A549 (cell line): ENCODE results near the gene RMRP. TPM values are rescaled to one million over a fixed set of nuclear protein-coding genes. Genes with fewer than 3 reads are reported as not detected.

ENCODE experiments used
- ATAC-seq, 2 experiments: fragments of 200-7000 bp in 1 of 2; fragments of >200 bp in 1 of 2; cut with Nextera tagmentation in 1 of 2; cut with Tn5 transposase in 1 of 2; 3 replicates each; pipeline versions ENCODE4 v1.8.0 to v1.9.1; 2018 to 2020; ENCODE audit warnings: mild to moderate bottlenecking in 1 of 2, moderate library complexity in 1 of 2
- CTCF ChIA-PET: fragments of 300-600 bp; sonication (Branson Sonifier 250); formaldehyde crosslinking; extraction: SDS; loops from one replicate; lab custom pipeline; 2021; ENCODE audit warnings: antibody characterized with exemption, inconsistent platforms; lab: Yijun Ruan, JAX
- POLR2A ChIA-PET: fragments of 350-600 bp; formaldehyde crosslinking; extraction: SDS; loops from one replicate; lab custom pipeline; 2021; ENCODE audit warnings: antibody characterized with exemption, inconsistent platforms; lab: Yijun Ruan, JAX
- DNase-seq, 2 experiments: peaks; one replicate each; pipeline versions ENCODE4 v3.0.0 to v3.0.0-alpha.2; 2011 to 2016; ENCODE audit warnings: low read depth in 1 of 2, low spot score in 1 of 2
- FAIRE-seq: peaks from 2 replicates; lab custom pipeline; 2011; peaks lifted over from hg19 to GRCh38; lab: Jason Lieb, UNC
- H3K27ac ChIP-seq, 2 experiments: fragments of >200 bp; sonication (Bioruptor Twin); formaldehyde crosslinking; 3 replicates each; pipeline ENCODE4 v1.5.1; 2016 to 2017
- H3K4me1 ChIP-seq: fragments of >200 bp; sonication (Bioruptor Twin); formaldehyde crosslinking; 3 replicates; pipeline ENCODE4 v1.6.1; 2016
- H3K4me2 ChIP-seq: fragments of >200 bp; sonication (Bioruptor Twin); formaldehyde crosslinking; 3 replicates; pipeline ENCODE4 v1.6.1; 2016
- H3K4me3 ChIP-seq: fragments of >200 bp; sonication (Bioruptor Twin); formaldehyde crosslinking; 3 replicates; pipeline ENCODE4 v1.5.1; 2016
- H3K9me3 ChIP-seq: fragments of >200 bp; sonication (Bioruptor Twin); formaldehyde crosslinking; 3 replicates; pipeline ENCODE4 v1.6.1; 2016
- CHD2 ChIP-seq: fragments of 150-350 bp; IDR thresholded peaks from 2 replicates; pipeline ENCODE4 v1.6.1; 2014; ENCODE audit warnings: low read length; ENCODE audit not compliant: partially characterized antibody
- ESRRA ChIP-seq: fragments of 150-350 bp; IDR thresholded peaks from 2 replicates; pipeline ENCODE4 v1.6.1; 2014; ENCODE audit warnings: mild to moderate bottlenecking, low read length, borderline replicate concordance
- FOSB ChIP-seq: fragments of 250-450 bp; sonication (Bioruptor Pico); IDR thresholded peaks from 2 replicates; pipeline ENCODE4 v1.5.0; 2020; ENCODE audit warnings: mild to moderate bottlenecking, moderate library complexity
- FOSL2 ChIP-seq, 2 experiments: fragments of 450-650 bp in 1 of 2; fragments of >200 bp in 1 of 2; sonication (Bioruptor Twin) in 1 of 2; formaldehyde crosslinking; IDR thresholded peaks; 2 replicates each; pipeline versions ENCODE4 v1.5.0 to v1.6.1; 2016 to 2020; ENCODE audit warnings: mild to moderate bottlenecking in 1 of 2, moderate library complexity in 1 of 2
- GATA3 ChIP-seq: IDR thresholded peaks from 2 replicates; pipeline ENCODE4 v1.6.1; 2012; ENCODE audit warnings: borderline replicate concordance
- HEYL ChIP-seq: fragments of 250-450 bp; sonication (Bioruptor Pico); IDR thresholded peaks from 2 replicates; pipeline ENCODE4 v1.8.0; 2021; ENCODE audit warnings: mild to moderate bottlenecking, moderate library complexity
- HOXA7 ChIP-seq: fragments of 250-450 bp; sonication (Bioruptor Pico); IDR thresholded peaks from 2 replicates; pipeline ENCODE4 v1.5.0; 2020; ENCODE audit warnings: mild to moderate bottlenecking, moderate library complexity
- JUN ChIP-seq, 2 experiments: fragments of >200 bp; sonication (Bioruptor Twin); formaldehyde crosslinking; IDR thresholded peaks; 2 replicates in 1 of 2; 3 replicates in 1 of 2; pipeline ENCODE4 v1.6.1; 2016 to 2017
- KDM5A ChIP-seq: fragments of 200-600 bp; sonication (generic); IDR thresholded peaks from 2 replicates; pipeline ENCODE4 v1.6.1; 2016; ENCODE audit warnings: antibody characterized with exemption, mild to moderate bottlenecking
- MAX ChIP-seq: IDR thresholded peaks from 2 replicates; pipeline ENCODE4 v1.6.1; 2012
- PBX3 ChIP-seq: IDR thresholded peaks from 2 replicates; pipeline ENCODE4 v1.6.1; 2012
- POLR2AphosphoS2 ChIP-seq: conservative IDR thresholded peaks from 2 replicates; pipeline ENCODE4 v1.6.1; 2012; ENCODE audit warnings: low read length, improper control_type of control experiment, inconsistent platforms
- RAD21 ChIP-seq, 2 experiments: fragments of >200 bp in 1 of 2; sonication (Bioruptor Twin) in 1 of 2; formaldehyde crosslinking in 1 of 2; IDR thresholded peaks in 1 of 2; conservative IDR thresholded peaks in 1 of 2; 2 replicates in 1 of 2; 3 replicates in 1 of 2; pipeline ENCODE4 v1.6.1; 2012 to 2018; ENCODE audit warnings: inconsistent platforms in 1 of 2
- RARB ChIP-seq: fragments of 250-450 bp; sonication (Bioruptor Pico); IDR thresholded peaks from 2 replicates; pipeline ENCODE4 v1.8.0; 2021; ENCODE audit warnings: mild to moderate bottlenecking, moderate library complexity
- SMC3 ChIP-seq: fragments of >200 bp; sonication (Bioruptor Twin); formaldehyde crosslinking; IDR thresholded peaks from 3 replicates; pipeline ENCODE4 v1.6.1; 2018; ENCODE audit warnings: inconsistent platforms
- ZFP36 ChIP-seq: fragments of 450-650 bp; IDR thresholded peaks from 2 replicates; pipeline ENCODE4 v1.6.1; 2014; ENCODE audit warnings: borderline replicate concordance; ENCODE audit not compliant: partially characterized antibody
- ZNF302 ChIP-seq: fragments of 250-450 bp; sonication (Bioruptor Pico); IDR thresholded peaks from 2 replicates; pipeline ENCODE4 v1.9.0; 2021; ENCODE audit warnings: inconsistent platforms, mild to moderate bottlenecking, moderate library complexity
- WGBS: methylation state at CpG from one replicate; pipeline ENCODE4 v1.1.6; 2017; ENCODE audit errors: missing lambda C conversion rate; 5-methylcytosine and 5-hydroxymethylcytosine counted together
- polyA plus RNA-seq, 4 experiments: library from polyadenylated mRNA; depleted of rRNA in 3 of 4; stranded (reverse); fragments of >200 nt; fragmentation: RNase III in 1 of 4; extraction: RNeasy Plus Mini Kit Qiagen cat#74134 plus additional on column Dnase treatment in 1 of 4; gene quantifications; 2 replicates in 3 of 4; 3 replicates in 1 of 4; pipeline ENCODE4 v1.2.3, GENCODE V29; 2011 to 2017
- TF ChIP-seq, protein P1 (sequence below): fragments of >200 bp; sonication (Bioruptor Twin); formaldehyde crosslinking; IDR thresholded peaks from 3 replicates; pipeline ENCODE4 v1.5.1; 2016
- TF ChIP-seq, protein P2 (sequence below): fragments of >200 bp; sonication (Bioruptor Twin); formaldehyde crosslinking; IDR thresholded peaks from 2 replicates; pipeline ENCODE4 v1.6.1; 2016
- TF ChIP-seq, protein P3 (sequence below): fragments of 150-350 bp; IDR thresholded peaks from 2 replicates; pipeline ENCODE4 v1.6.1; 2014; ENCODE audit warnings: low read depth, mild to moderate bottlenecking, low read length

Gene RMRP
- polyA plus RNA-seq, 2 of the 4 experiments (the other 2 are of a cell fraction), result 80.2 TPM; not detected in 1

- DNase-seq (no peak), ATAC-seq (no peak), FAIRE-seq (no peak)
- peaks cover 42% of the 10 kb centered on the region for H3K4me1 ChIP-seq
- no peaks in the 10 kb centered on the region for H3K9me3 ChIP-seq
- ChIA-PET POLR2A (no interaction called here), CTCF (interaction anchor here (0.9 to 21.5 kb wide), 10 partner anchors 13 to 116 kb away, joined by 3 to 498 read pairs (median 12); partner anchors contain the start of genes CA9, CREB3, GBA2 and RGP1)
- H3K4me2 ChIP-seq, result no peak overlapping the region
- 99% methylated on average over 5 of the region's 7 CpGs for WGBS
- no peak overlapping the region for H3K4me3 ChIP-seq
- no peak overlapping the region for H3K27ac ChIP-seq
- no peak for TF ChIP-seq CHD2
- TF ChIP-seq GATA3, result no peak
- no peak for TF ChIP-seq MAX
- no peak for TF ChIP-seq PBX3
- TF ChIP-seq FOSL2 (IDR thresholded peaks at IDR 0.05), result no peak
- TF ChIP-seq FOSL2 (CRISPR knock-in tag; IDR thresholded peaks at IDR 0.05), result no peak
- TF ChIP-seq ZFP36, result no peak
Measured at GRCh38 chr9:35662437-35662836, 4.6 kb upstream of the RMRP start.

DNA sequence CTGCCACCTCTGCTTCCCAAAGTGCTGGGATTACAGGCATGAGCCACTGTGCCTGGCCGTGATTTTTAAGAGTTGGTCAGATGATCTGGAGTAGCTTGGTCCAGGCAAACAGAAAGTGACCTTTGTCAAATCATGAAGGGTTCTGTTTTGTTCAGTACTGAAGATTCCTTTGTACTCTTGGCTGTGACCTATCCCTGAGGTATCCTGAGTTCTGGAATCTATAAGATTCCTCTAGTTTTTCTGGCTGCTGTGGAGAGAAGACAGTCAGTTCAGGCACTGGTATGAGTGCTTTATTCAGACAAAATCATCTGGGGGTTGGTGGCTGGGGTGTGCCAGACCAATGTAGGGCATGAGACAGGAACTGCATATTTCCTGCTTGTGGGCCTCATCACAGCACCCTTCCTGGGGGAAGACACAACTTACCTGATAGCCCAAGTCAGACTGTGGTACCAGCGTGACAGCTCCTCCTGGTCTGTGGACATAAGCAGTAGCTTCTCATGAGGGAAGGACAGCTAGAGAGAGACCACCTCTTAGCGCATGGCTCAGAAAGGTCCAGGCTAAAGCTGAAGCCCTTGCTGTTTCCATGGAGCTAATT, 4.0 kb upstream of the RMRP start:
- Histone ChIP-seq H3K27ac (0 out of 6 replicates have a peak overlapping the region, but pooled peaks of 1 of the 2 experiments have one; percentile 9), H3K4me2 (no peak overlapping the region), H3K4me3 (no peak overlapping the region), H3K4me1 (peaks cover 46% of the 10 kb centered on the region), H3K9me3 (no peaks in the 10 kb centered on the region)
- no peak for FAIRE-seq
- 75% methylated on average over 3 of the region's 3 CpGs for WGBS
- no peak for DNase-seq
- POLR2A ChIA-PET, result interaction anchor here (0.7 to 2.2 kb wide), 5 partner anchors 19 to 152 kb away, joined by 3 to 20 read pairs (median 4); partner anchors contain the start of genes CREB3, HINT2, TLN1 and TPM2
- ATAC-seq, result no peak
- TF ChIP-seq ZNF302 (CRISPR knock-in tag) (no peak), JUN (IDR thresholded peaks at IDR 0.05) (0 out of 5 replicates have a peak, but pooled peaks of 1 of the 2 experiments have one; percentile 13)
- CTCF ChIA-PET, result interaction anchor here (0.6 to 21.5 kb wide), 18 partner anchors 13 to 361 kb away, joined by 3 to 498 read pairs (median 6); partner anchors contain the start of genes CA9, CREB3, GBA2 and RGP1

- POLR2A ChIA-PET, result interaction anchor here (0.7 to 2.2 kb wide), 6 partner anchors 20 to 153 kb away, joined by 3 to 20 read pairs (median 4); partner anchors contain the start of genes CREB3, HINT2, TLN1 and TPM2
- TF ChIP-seq ESRRA (no peak), RARB (CRISPR knock-in tag) (no peak), HOXA7 (no peak), GATA3 (no peak), FOSB (CRISPR knock-in tag) (no peak), RAD21 (conservative IDR thresholded peaks at IDR 0.05 in 1 of 2, IDR thresholded peaks at IDR 0.05 in 1 of 2) (peak; percentile 63 to 66), ZNF302 (CRISPR knock-in tag) (no peak), KDM5A (no peak), POLR2AphosphoS2 (no peak), HEYL (no peak), SMC3 (peak; percentile 50; the same call in 2 of the 3 replicates), CHD2 (no peak)
- TF ChIP-seq, protein P1, sequence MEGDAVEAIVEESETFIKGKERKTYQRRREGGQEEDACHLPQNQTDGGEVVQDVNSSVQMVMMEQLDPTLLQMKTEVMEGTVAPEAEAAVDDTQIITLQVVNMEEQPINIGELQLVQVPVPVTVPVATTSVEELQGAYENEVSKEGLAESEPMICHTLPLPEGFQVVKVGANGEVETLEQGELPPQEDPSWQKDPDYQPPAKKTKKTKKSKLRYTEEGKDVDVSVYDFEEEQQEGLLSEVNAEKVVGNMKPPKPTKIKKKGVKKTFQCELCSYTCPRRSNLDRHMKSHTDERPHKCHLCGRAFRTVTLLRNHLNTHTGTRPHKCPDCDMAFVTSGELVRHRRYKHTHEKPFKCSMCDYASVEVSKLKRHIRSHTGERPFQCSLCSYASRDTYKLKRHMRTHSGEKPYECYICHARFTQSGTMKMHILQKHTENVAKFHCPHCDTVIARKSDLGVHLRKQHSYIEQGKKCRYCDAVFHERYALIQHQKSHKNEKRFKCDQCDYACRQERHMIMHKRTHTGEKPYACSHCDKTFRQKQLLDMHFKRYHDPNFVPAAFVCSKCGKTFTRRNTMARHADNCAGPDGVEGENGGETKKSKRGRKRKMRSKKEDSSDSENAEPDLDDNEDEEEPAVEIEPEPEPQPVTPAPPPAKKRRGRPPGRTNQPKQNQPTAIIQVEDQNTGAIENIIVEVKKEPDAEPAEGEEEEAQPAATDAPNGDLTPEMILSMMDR, result peak; percentile 57
- TF ChIP-seq, protein P2, sequence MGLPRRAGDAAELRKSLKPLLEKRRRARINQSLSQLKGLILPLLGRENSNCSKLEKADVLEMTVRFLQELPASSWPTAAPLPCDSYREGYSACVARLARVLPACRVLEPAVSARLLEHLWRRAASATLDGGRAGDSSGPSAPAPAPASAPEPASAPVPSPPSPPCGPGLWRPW, result no peak
- TF ChIP-seq, protein P3, sequence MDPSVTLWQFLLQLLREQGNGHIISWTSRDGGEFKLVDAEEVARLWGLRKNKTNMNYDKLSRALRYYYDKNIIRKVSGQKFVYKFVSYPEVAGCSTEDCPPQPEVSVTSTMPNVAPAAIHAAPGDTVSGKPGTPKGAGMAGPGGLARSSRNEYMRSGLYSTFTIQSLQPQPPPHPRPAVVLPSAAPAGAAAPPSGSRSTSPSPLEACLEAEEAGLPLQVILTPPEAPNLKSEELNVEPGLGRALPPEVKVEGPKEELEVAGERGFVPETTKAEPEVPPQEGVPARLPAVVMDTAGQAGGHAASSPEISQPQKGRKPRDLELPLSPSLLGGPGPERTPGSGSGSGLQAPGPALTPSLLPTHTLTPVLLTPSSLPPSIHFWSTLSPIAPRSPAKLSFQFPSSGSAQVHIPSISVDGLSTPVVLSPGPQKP, result no peak
- 58% methylated on average over 9 of the region's 9 CpGs for WGBS
- CTCF ChIA-PET, result interaction anchor here (0.5 to 21.5 kb wide), 23 partner anchors 14 to 362 kb away, joined by 3 to 498 read pairs (median 6); partner anchors contain the start of genes CA9, CREB3, GBA2 and RGP1
- no peak overlapping the region; a peak in 1 of 6 replicates for H3K27ac ChIP-seq
- H3K9me3 ChIP-seq, result no peaks in the 10 kb centered on the region
- no peak for ATAC-seq
- H3K4me2 ChIP-seq, result no peak overlapping the region
- peaks cover 42% of the 10 kb centered on the region for H3K4me1 ChIP-seq
- H3K4me3 ChIP-seq, result no peak overlapping the region
- DNase-seq, result peak in 1 of 2 experiments; percentile 68
- FAIRE-seq, result no peak
Measured at GRCh38 chr9:35660966-35661415, 3.2 kb upstream of the RMRP start.
